ENCODE measurements around the gene WDR19.

GRCh38 chr4:39255266-39255665 is 72.9 kb downstream of the WDR19 start:
- TF ChIP-seq CTCF (IDR thresholded peaks at IDR 0.05): no peak
- TF ChIP-seq POLR2A (IDR thresholded peaks at IDR 0.05): no peak

All from suprapubic skin (tissue), 3 donors.